HG03442 (cell line): Measurements from ENCODE around the gene RNF167.

Experiments
- ATAC-seq: cut with Tn5 transposase; IDR thresholded peaks from one replicate; pipeline ENCODE4 v1.9.1; 2021; ENCODE audit warnings: mild to moderate bottlenecking, moderate library complexity; ENCODE audit not compliant: unreplicated experiment

Gene RNF167

GRCh38 chr17:4973256-4974114 lies 33.4 kb downstream of the RNF167 start:
- no peak for ATAC-seq

GRCh38 chr17:4974115-4974670 lies 34.1 kb downstream of the RNF167 start:
- no peak for ATAC-seq

GRCh38 chr17:4978726-4979125 lies 38.7 kb downstream of the RNF167 start:
- no peak for ATAC-seq

- ATAC-seq: no peak
These were observed 40.7 kb downstream of the RNF167 start for GRCh38 chr17:4980644-4981216.

- ATAC-seq: no peak
These were observed 42.2 kb downstream of the RNF167 start for GRCh38 chr17:4982305-4982704.

GRCh38 chr17:4986403-4986802 lies 46.3 kb downstream of the RNF167 start:
- no peak for ATAC-seq

GRCh38 chr17:4986951-4987766 lies 47.1 kb downstream of the RNF167 start, which contains the start of gene CAMTA2:
TSS of gene CAMTA2 (minus strand) at chr17:4987675. CDS start at chr17:4986222, 1,453 bp downstream.
- peak; percentile 64 for ATAC-seq

GRCh38 chr17:4987767-4988567 lies 47.9 kb downstream of the RNF167 start:
- no peak for ATAC-seq

GRCh38 chr17:4994081-4994595 lies 54.1 kb downstream of the RNF167 start:
- no peak for ATAC-seq
